HG03571 (cell line): ENCODE measurements around the gene HUNK.

Experiments used
- ATAC-seq: cut with Tn5 transposase; IDR thresholded peaks from one replicate; pipeline ENCODE4 v1.9.1; 2021; ENCODE audit not compliant: unreplicated experiment

HUNK gene

DNA sequence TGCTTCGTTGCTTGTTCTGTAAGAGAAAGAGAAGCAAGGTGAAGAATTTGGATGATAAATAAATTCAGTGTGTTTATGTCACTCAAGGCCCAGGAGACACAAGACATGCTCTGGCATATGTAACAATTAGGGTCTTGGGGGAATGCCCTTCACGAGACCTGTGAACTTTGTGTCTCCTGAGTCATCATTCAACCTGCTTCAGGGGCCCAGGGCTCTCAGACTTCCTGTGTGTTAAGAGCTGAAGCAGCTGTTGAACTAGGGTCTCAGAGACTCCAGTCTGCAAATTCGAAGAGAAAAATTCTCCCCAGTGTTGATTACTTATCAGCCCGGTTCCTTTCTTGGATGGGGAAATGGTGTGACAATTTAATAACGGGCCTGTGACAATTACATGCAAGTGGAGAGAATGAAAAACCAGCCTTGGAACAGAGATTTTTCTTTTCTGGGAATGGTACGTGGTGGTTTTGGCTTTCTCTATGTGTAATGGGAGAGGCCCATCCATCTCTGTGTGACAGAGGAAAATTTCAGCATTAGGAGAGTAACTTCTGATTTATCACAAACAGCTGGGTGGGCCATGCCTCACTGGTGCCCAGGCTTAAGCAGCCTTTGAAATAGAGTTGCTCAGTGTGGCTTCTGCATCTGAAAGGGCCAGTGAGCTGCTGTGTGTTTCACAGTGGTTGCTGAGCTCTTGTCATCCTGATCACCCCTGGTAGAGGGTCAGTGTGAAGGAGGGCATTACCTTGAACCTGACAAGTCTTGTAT, 22.4 kb downstream of the HUNK start:
- ATAC-seq = no peak

DNA sequence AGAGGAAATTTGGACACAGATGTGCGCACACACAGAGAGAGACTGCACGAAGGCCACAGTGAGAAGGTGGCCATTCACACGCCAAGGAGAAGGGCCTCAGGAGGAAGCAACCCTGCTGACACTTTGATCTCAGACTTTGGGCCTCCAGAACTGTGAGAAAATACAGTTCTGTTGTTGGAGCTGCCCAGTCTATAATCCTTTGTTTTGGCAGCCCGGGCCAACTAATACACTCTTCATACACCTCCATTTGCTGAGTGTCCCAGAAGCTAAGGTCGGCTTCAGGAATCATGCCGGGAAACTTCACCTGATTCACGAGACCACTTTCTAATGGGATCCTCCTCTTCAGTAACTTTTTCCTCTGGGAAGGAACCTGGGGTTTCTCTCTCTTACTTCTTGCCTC, 23.2 kb downstream of the HUNK start:
- ATAC-seq = no peak

DNA sequence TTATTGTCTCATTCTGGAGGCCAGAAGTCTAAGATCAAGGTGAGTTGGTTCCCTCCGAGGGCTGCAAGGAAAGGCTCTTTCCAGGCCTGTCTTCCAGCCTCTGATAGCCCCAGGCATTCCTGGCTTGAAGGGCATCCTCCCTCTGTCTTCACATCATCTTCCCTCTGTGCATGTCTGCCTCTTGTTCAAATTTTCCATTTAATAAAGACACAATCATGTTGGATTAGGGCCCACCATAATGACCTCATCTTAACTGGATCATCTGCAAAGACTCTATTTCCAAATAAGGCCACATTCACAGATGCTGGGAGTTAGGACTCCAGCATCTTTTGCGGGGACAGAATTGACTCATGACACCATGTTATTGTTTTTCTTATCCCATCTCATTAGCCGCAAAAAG, 24.5 kb downstream of the HUNK start:
- ATAC-seq = no peak

GRCh38 chr21:31898933-31899630, 26.3 kb downstream of the HUNK start:
- ATAC-seq = no peak

DNA sequence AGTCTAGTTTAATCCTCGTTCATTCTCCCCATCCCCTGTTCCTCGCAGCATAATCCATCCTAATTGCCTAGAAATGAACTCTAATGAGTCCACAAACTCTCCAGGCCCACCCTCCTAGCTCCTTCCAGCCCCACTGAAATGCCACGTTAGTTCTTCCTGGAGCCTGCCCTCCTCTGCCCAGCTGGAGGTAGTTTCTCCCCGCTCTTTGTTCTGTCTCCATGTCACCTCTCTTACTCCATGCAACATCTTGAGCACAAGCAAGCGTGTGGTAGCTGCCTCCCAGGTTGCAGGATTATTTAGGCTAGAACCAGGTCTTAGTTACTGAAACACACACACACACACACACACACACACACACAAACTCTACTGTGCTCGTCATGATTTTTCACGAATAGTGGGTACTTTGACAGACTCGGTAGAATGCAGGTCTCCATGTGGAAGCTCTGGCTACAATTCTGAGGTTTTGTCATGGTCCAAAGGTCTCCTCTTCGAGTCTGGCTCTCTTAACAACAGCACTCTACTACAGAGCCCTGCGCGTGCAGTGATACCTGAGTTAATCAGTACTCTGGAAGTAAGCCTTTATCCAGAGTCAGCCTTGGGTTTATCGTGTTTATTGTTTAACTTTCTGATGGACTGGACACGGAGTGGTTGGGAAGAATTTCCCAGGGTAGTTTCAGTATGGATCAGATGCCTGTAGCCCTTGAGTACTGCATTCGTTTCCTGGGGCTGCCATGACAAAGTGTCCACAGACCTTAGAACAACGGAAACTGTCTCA, 27.5 kb downstream of the HUNK start:
- no peak for ATAC-seq

GRCh38 chr21:31901315-31901714, 28.5 kb downstream of the HUNK start:
- ATAC-seq = no peak

DNA sequence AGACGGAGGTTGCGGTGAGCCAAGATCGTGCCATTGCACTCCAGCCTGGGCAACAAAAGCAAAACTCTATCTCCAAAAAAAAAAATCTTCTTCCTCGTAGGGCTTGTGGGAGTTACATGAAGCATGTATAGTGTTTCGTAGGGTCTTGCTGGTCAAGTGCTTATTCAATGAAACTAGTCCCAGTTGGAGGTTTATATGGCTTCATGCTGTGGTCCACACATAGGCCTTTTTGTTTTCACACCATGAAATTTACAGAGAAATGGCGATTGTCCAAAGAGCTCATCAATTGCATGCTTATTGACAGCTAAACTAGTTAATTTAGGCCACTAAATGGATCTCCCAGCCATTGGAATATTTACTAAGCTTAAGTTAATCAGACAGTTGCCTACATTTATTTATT, 29.6 kb downstream of the HUNK start:
- ATAC-seq = no peak

- no peak for ATAC-seq
Observed at GRCh38 chr21:31903896-31904295, 31.1 kb downstream of the HUNK start.

DNA sequence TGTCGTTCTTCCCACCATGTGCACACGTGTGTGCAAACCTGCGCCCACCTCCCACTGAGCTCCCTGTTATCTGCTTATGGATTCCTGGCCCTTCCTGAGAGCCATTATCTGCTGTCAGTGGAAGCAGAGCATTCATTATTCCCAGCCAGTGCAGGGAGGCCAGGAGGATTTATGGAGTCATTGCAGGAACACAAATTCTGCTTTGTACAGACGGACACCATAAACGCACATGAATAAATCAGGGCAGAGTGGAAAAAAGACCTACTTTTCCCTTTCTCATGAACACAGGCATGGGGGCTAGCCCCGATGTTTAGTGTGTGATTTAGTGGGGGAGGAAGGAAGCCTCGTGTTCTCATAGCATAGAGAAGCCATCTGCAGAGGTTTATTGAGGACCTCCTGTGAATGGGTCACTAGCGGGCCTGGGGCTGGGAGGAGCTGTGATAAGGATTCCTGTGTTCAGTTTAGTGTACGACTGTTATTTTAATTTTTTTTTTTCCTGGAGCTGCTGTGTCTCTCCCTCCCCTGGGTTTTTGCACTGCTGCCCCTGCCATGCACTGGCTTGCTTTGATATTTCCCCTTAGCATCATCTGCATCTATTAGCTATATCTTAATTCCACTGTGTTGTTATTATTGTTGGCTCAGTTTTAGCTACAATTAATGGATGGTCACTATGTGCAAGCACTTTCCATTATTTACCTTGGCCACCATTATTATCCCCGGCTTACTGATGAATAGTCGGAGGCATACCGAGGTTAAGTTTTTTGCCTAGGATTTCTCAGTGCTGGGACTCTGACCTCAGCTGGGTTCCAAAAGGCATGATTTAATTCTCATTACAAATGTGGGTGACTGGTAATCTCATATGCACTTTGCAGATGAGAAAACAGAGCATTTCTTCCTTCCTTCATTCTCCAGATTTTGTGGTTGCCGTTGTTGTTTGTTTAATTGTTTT, 33.0 kb downstream of the HUNK start:
- ATAC-seq = no peak

GRCh38 chr21:31908106-31909031, 35.5 kb downstream of the HUNK start:
- ATAC-seq = no peak

GRCh38 chr21:31909153-31910073, 36.6 kb downstream of the HUNK start:
- ATAC-seq = no peak

DNA sequence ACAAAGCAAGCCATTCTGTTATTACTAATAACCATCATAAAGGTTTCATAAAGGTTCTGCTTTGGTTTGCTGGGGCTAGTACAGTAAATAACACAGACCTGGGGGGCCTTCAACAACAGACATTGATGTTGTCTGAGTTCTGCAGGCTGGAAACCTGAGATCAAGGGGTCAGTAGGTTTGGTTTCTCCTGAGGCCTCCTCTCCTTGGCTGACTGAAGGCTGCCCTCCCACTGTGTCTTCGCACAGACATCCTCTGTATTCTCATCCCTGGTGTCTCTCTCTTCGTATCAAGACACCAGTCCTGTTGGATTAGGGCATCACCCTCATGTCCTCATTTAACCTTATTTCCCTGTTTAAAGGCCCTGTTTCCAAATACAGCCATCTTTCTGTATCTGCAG, 37.3 kb downstream of the HUNK start:
- no peak for ATAC-seq

DNA sequence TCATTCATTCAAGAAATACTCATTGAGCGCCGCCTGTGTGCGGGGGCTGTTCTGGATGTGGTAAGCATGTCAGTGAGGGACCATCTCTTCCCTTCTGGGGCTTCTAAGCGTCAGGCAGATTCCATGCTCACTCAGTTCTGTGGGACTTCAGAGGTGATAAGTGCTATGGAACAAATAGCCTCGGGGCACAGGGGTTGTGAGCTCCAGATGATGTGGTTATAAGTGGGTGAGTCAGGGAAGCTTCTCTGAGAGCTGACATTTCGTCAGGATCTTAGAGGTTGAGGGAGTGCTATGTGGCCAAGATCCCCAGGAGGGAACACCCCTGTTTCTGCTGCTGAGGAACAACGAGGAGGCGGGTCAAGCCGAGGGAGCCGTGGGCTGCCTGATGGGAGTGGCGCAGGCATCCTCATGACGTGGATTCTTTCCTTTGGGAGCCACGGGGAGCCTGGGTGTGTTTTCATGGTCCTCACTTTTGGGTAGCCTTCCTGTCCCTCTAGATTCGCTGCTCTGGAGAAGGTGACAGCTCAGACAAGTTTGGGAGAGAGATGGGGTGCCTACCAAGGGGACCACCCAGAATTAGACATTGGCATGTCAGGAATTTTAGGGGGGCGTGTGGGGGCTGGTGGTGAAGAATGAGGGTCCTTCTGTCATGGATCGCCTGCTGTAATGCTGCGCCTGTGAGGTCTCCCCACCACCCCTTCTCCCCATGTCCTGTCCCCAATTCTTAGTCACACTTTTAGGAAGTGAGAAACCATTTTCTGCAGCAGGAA, 38.5 kb downstream of the HUNK start:
- ATAC-seq = no peak

GRCh38 chr21:31912501-31912900, 39.7 kb downstream of the HUNK start:
- no peak for ATAC-seq

DNA sequence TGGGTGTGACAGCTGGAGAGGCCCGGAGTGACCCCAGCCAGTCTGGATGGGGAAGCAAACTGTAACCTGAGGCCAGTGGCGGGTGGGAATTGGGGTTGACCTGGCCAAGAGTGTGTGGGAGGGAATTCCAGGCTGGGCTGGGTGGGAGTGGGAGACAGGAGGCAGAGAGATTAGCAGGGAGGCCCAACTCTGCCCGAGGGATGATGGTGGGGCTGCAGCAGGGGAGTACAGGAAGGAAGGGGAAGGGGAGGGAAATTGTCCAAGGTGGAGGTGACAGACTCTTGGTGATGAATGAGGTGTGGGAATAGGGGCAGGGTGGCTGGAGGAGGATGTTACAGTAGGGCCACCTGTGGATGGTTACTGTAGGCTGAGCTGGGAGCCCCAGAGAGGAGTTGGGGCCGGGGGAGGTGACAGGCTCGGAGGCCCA, 40.4 kb downstream of the HUNK start:
- ATAC-seq = no peak

GRCh38 chr21:31914472-31914871, 41.7 kb downstream of the HUNK start:
- no peak for ATAC-seq

DNA sequence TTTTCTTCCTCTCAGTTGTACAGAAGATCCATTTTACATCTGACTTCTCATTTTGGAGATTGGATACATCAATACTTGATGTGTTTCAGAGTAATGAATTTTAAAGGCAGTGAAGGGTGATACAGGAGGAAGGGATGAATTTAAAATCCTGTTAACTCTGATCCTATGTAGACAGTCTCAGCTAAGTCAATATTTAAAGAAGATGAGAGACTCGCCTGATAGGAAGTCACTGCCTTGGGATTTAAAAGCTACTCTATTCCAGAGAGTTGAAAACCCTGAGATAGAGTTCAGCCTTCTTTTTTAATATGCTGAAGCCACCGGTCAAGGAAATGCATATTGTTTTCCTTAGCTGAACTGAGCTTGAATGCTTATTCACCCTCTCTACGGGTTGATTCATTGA, 42.7 kb downstream of the HUNK start:
- no peak for ATAC-seq

- ATAC-seq = no peak
Observed at GRCh38 chr21:31917108-31917507, 44.3 kb downstream of the HUNK start.
